Erythroblast (primary cell): ENCODE measurements around the gene DMBT1.

Experiments
- GATA1 ChIP-seq: IDR thresholded peaks from 2 replicates; pipeline ENCODE4 v1.6.1; 2011; ENCODE audit warnings: low read depth, mild to moderate bottlenecking, control low read depth, low read length, moderate library complexity
- POLR2A ChIP-seq: IDR thresholded peaks from 2 replicates; pipeline ENCODE4 v1.6.1; 2011; ENCODE audit warnings: mild to moderate bottlenecking, low read length

DNA sequence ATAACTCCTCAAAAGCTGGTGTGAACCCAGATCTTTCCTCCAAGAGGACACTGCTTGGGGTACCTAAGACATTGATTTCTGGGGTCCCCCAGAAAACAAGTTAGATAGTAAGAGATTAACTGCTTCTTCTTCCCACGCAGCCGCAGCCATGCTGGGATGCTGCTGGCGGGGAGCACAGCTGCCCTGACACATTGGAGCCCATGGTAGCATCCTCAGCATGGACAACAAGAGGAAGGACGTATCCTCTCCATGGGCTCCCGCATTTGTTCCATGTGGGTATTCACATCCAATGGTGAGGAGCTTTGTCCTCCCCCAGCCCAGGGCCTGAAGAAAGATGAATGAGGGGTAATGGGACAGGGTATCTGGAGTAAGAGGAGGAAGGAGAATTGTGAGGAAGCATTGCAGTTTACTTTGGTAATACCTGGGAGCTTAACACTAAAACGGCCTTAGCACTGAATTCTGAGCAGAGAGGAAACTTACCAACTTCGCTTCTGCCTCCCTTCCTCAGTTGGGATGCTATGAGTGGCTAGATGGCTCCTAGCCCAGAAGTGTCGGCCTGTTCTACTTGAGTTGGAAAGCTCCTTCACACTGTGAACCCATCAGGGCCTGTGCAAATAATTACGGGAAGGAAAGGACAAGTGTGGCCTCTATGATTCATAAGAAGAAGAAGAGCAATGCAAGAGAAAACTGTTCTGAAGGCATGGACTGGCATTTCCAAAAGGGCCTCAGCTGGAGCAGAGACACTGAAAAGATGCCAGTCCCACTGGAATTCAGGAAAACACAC is 95.2 kb downstream of the DMBT1 start:
- TF ChIP-seq POLR2A (no peak), GATA1 (no peak)
